Progenitor cell of endocrine pancreas (in vitro differentiated cells): ENCODE results near the gene ITGB2. TPM values are rescaled to one million over a fixed set of nuclear protein-coding genes. Genes with fewer than 3 reads are reported as not detected.

Experiments used
- DNase-seq: peaks from one replicate; pipeline ENCODE4 v3.0.0; 2021; ENCODE audit warnings: low spot score; ENCODE audit not compliant: unreplicated experiment
- H3K27ac Mint-ChIP-seq: 2 replicates; pipeline ENCODE4 v1.8.0; 2021; ENCODE audit warnings: mild to moderate bottlenecking, moderate library complexity, mixed read lengths
- H3K27me3 Mint-ChIP-seq: 2 replicates; pipeline ENCODE4 v1.8.0; 2021; ENCODE audit warnings: mixed read lengths
- H3K36me3 Mint-ChIP-seq: 2 replicates; pipeline ENCODE4 v1.8.0; 2022; ENCODE audit warnings: mixed read lengths; ENCODE audit not compliant: insufficient read depth
- H3K4me1 Mint-ChIP-seq: 2 replicates; pipeline ENCODE4 v1.8.0; 2021; ENCODE audit warnings: low read depth, mixed read lengths
- H3K4me3 Mint-ChIP-seq: 2 replicates; pipeline ENCODE4 v1.8.0; 2021; ENCODE audit warnings: low read depth, mild to moderate bottlenecking, moderate library complexity, mixed read lengths
- H3K9me3 Mint-ChIP-seq: 2 replicates; pipeline ENCODE4 v1.8.0; 2021; ENCODE audit warnings: low read depth, mixed read lengths
- CTCF ChIP-seq: fragments of 200-600 bp; sonication (generic); IDR thresholded peaks from one replicate; pipeline ENCODE4 v1.5.0; 2021; ENCODE audit warnings: antibody characterized with exemption, mild to moderate bottlenecking; ENCODE audit not compliant: unreplicated experiment
- total RNA-seq: library from RNA; stranded (reverse); gene quantifications from 2 replicates; pipeline ENCODE4 v1.2.1, GENCODE V29; 2021

Gene ITGB2
- total RNA-seq, 1 donor from 2014 or later: 0.41 TPM

- Mint-ChIP-seq H3K9me3 (no peaks in the 10 kb centered on the region), H3K27me3 (peaks cover 5% of the 10 kb centered on the region), H3K4me3 (no peak overlapping the region), H3K27ac (no peak overlapping the region), H3K36me3 (no peaks in the 10 kb centered on the region), H3K4me1 (no peaks in the 10 kb centered on the region)
- no peak for TF ChIP-seq CTCF
- no peak for DNase-seq
Observed at GRCh38 chr21:44900559-44901251, 20.0 kb downstream of the ITGB2 start.

GRCh38 chr21:44899768-44900558 is 20.7 kb downstream of the ITGB2 start:
- no peak for DNase-seq
- Mint-ChIP-seq H3K27me3 (peaks cover 5% of the 10 kb centered on the region), H3K36me3 (no peaks in the 10 kb centered on the region)

GRCh38 chr21:44898851-44899767 is 21.6 kb downstream of the ITGB2 start:
- no peaks in the 10 kb centered on the region for H3K4me1 Mint-ChIP-seq

More at GRCh38 chr21:44899768-44900558, 20.7 kb downstream of the ITGB2 start:
- H3K27ac Mint-ChIP-seq: no peak overlapping the region
- TF ChIP-seq CTCF: no peak
- H3K9me3 Mint-ChIP-seq: no peaks in the 10 kb centered on the region
- H3K4me3 Mint-ChIP-seq: no peak overlapping the region
- no peaks in the 10 kb centered on the region for H3K4me1 Mint-ChIP-seq

GRCh38 chr21:44898011-44898488 is 22.6 kb downstream of the ITGB2 start:
- Mint-ChIP-seq H3K9me3 (no peaks in the 10 kb centered on the region), H3K27me3 (peaks cover 14% of the 10 kb centered on the region), H3K4me1 (no peaks in the 10 kb centered on the region), H3K36me3 (no peaks in the 10 kb centered on the region), H3K4me3 (no peak overlapping the region), H3K27ac (no peak overlapping the region)
- no peak for DNase-seq
- TF ChIP-seq CTCF: no peak

More at GRCh38 chr21:44898851-44899767, 21.6 kb downstream of the ITGB2 start:
- no peak for DNase-seq
- no peak for TF ChIP-seq CTCF
- no peak overlapping the region for H3K4me3 Mint-ChIP-seq
- H3K27me3 Mint-ChIP-seq: peaks cover 5% of the 10 kb centered on the region
- no peak overlapping the region for H3K27ac Mint-ChIP-seq
- no peaks in the 10 kb centered on the region for H3K9me3 Mint-ChIP-seq
- H3K36me3 Mint-ChIP-seq: no peaks in the 10 kb centered on the region
